ENCODE measurements around the gene BPIFA2. TPM values are rescaled to one million over a fixed set of nuclear protein-coding genes. Genes with fewer than 3 reads are reported as not detected.

BPIFA2 gene
- total RNA-seq, 1 donor from 2014 or later = not detected

DNA sequence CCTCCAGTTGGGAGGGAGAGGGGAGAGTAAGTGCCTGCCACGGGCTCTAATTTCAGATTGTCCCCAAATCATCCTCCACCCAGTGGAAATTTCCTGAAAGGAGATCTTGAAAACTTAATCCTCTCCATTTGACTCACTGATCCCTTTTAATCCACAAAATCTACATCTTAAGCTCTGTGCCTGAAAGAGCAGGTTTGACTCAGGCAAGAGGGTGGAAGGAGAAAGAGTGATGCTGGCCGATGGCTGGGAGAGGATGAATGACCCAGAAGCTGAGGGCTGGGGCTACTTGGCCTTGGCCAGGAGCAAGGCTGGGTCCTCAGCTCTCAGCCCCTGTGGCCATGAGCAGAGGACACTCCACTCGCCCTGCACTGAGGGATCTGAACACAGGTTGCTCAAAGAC is 8.1 kb downstream of the BPIFA2 start:
- H3K4me3 Mint-ChIP-seq (ENCODE audit: unreplicated experiment) = no peak overlapping the region
- peaks cover 4% of the 10 kb centered on the region for H3K27me3 Mint-ChIP-seq (ENCODE audit: unreplicated experiment)
- no peaks in the 10 kb centered on the region for H3K4me1 Mint-ChIP-seq (ENCODE audit: low read depth, unreplicated experiment)
- TF ChIP-seq, protein P1, sequence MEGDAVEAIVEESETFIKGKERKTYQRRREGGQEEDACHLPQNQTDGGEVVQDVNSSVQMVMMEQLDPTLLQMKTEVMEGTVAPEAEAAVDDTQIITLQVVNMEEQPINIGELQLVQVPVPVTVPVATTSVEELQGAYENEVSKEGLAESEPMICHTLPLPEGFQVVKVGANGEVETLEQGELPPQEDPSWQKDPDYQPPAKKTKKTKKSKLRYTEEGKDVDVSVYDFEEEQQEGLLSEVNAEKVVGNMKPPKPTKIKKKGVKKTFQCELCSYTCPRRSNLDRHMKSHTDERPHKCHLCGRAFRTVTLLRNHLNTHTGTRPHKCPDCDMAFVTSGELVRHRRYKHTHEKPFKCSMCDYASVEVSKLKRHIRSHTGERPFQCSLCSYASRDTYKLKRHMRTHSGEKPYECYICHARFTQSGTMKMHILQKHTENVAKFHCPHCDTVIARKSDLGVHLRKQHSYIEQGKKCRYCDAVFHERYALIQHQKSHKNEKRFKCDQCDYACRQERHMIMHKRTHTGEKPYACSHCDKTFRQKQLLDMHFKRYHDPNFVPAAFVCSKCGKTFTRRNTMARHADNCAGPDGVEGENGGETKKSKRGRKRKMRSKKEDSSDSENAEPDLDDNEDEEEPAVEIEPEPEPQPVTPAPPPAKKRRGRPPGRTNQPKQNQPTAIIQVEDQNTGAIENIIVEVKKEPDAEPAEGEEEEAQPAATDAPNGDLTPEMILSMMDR (IDR thresholded peaks at IDR 0.05; ENCODE audit: partially characterized antibody, unreplicated experiment) = no peak
- DNase-seq = no peak
- H3K36me3 Mint-ChIP-seq (ENCODE audit: unreplicated experiment) = peaks cover 3% of the 10 kb centered on the region
- no peak overlapping the region for H3K27ac Mint-ChIP-seq (ENCODE audit: unreplicated experiment)
- peaks cover 3% of the 10 kb centered on the region for H3K9me3 Mint-ChIP-seq (ENCODE audit: unreplicated experiment)

- Mint-ChIP-seq H3K27me3 (ENCODE audit: unreplicated experiment) (peaks cover 5% of the 10 kb centered on the region), H3K27ac (ENCODE audit: unreplicated experiment) (no peak overlapping the region), H3K9me3 (ENCODE audit: unreplicated experiment) (no peaks in the 10 kb centered on the region), H3K4me1 (ENCODE audit: low read depth, unreplicated experiment) (no peaks in the 10 kb centered on the region), H3K4me3 (ENCODE audit: unreplicated experiment) (no peak overlapping the region), H3K36me3 (ENCODE audit: unreplicated experiment) (peaks cover under 1% of the 10 kb centered on the region)
- TF ChIP-seq, protein P1 (IDR thresholded peaks at IDR 0.05; ENCODE audit: partially characterized antibody, unreplicated experiment) = no peak
- DNase-seq = no peak
These were observed 9.9 kb downstream of the BPIFA2 start for GRCh38 chr20:33177866-33178265.

DNA sequence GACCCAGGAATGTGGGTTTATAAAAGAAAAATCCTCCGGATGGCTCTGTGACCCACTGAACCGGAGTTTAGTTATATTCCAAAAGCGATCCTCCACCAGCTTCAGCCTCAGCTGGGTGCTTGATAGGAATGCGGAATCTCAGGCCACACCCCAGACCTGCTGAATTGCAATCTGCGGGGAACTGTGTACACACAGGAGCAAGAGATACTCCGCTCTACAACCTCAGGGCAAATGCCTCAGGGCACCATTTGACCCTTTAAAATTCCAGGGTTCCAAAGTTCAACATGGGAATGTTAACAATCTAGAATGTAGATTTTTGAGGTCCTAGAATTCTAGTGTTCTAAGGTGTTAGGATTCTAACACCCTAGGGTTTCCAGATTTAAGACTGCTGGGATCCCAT is 10.8 kb downstream of the BPIFA2 start:
- Mint-ChIP-seq H3K27ac (ENCODE audit: unreplicated experiment) (no peak overlapping the region), H3K4me3 (ENCODE audit: unreplicated experiment) (no peak overlapping the region), H3K9me3 (ENCODE audit: unreplicated experiment) (no peaks in the 10 kb centered on the region), H3K27me3 (ENCODE audit: unreplicated experiment) (peaks cover 7% of the 10 kb centered on the region), H3K36me3 (ENCODE audit: unreplicated experiment) (peaks cover 7% of the 10 kb centered on the region), H3K4me1 (ENCODE audit: low read depth, unreplicated experiment) (no peaks in the 10 kb centered on the region)
- TF ChIP-seq, protein P1 (IDR thresholded peaks at IDR 0.05; ENCODE audit: partially characterized antibody, unreplicated experiment) = no peak
- DNase-seq = no peak

DNA sequence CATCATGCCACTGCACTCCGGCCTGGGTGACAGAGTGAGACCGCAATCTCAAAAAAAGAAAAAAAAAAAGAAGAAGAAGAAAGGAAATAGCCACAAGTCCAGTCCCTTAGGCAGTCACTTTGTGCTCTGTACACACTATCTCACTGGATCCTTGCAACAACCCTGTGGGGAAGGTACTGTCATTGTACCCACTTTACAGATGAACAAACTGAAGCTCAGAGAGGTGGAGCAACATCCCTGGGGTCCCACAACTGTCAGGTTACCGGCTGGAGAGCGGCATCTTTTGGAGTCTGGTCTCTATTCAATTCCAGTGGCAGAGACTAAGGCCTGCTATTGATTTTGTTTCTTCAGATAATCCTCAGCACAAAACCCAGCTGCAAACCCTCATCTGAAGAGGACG is 12.2 kb downstream of the BPIFA2 start:
- Mint-ChIP-seq H3K27ac (ENCODE audit: unreplicated experiment) (no peak overlapping the region), H3K9me3 (ENCODE audit: unreplicated experiment) (peaks cover 3% of the 10 kb centered on the region), H3K4me3 (ENCODE audit: unreplicated experiment) (no peak overlapping the region), H3K4me1 (ENCODE audit: low read depth, unreplicated experiment) (no peaks in the 10 kb centered on the region), H3K27me3 (ENCODE audit: unreplicated experiment) (peaks cover 7% of the 10 kb centered on the region), H3K36me3 (ENCODE audit: unreplicated experiment) (peaks cover 7% of the 10 kb centered on the region)
- TF ChIP-seq, protein P1 (IDR thresholded peaks at IDR 0.05; ENCODE audit: partially characterized antibody, unreplicated experiment) = no peak
- DNase-seq = no peak

DNA sequence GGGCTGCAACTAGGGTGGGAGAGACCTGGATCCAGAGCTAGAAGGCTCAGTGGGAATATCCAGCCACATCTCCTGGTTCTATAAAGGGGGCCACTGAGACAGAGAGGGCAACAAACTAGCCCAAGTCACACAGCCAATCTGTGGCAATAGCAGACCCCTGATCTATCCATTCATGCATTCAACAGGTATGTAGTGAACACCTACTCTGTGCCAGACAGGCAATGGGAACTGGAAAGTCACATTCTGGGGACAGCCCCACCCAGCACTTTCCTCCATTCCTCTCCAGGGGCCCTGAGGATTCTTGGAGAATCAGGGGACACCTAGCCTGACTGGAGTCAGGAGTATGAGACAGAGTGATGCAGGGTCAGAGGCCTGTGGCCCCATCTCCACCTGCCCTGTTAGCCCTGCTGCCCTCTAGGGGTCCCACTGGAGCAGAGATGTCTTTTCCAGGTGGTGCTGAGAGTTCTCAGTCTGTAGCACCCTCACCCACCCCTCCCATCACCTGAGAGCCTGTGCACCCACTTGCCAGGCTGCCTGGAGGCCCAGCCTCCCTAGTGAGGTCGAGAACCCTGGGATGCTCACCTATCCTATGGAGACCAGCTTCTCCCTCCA is 13.6 kb downstream of the BPIFA2 start:
- no peak for DNase-seq
- no peak overlapping the region for H3K4me3 Mint-ChIP-seq (ENCODE audit: unreplicated experiment)
- peaks cover 3% of the 10 kb centered on the region for H3K9me3 Mint-ChIP-seq (ENCODE audit: unreplicated experiment)
- peaks cover 7% of the 10 kb centered on the region for H3K27me3 Mint-ChIP-seq (ENCODE audit: unreplicated experiment)
- H3K36me3 Mint-ChIP-seq (ENCODE audit: unreplicated experiment) = peaks cover 7% of the 10 kb centered on the region
- no peak overlapping the region for H3K27ac Mint-ChIP-seq (ENCODE audit: unreplicated experiment)
- TF ChIP-seq, protein P1 (IDR thresholded peaks at IDR 0.05; ENCODE audit: partially characterized antibody, unreplicated experiment) = no peak
- H3K4me1 Mint-ChIP-seq (ENCODE audit: low read depth, unreplicated experiment) = no peaks in the 10 kb centered on the region

Measured in glutamatergic neuron (in vitro differentiated cells).